HL-60 (cell line): Measurements from ENCODE around the gene APBB2.

Source experiments
- CTCF ChIP-seq: IDR thresholded peaks from one replicate; pipeline ENCODE4 v1.5.1; 2011; ENCODE audit warnings: low read length, control low read depth, inconsistent platforms; ENCODE audit not compliant: insufficient read depth
- POLR2AphosphoS5 ChIP-seq: IDR thresholded peaks from 2 replicates; pipeline ENCODE4 v1.6.1; 2012; ENCODE audit warnings: low read depth

- TF ChIP-seq POLR2AphosphoS5 = no peak
- no peak for TF ChIP-seq CTCF
Observed at GRCh38 chr4:41026971-41027370, 187.4 kb downstream of the APBB2 start.
